Activated naive CD4-positive, alpha-beta T cell treated with Interleukin-2 at 50 U/mL for 16 hours (primary cell): Measurements from ENCODE around the gene DYDC1.
"Not testable (repeated sequence)": the region's sequence is repeated elsewhere in the genome, so short reads cannot be mapped to it uniquely, and the experiment has no call there.

Source experiments
- DNase-seq: peaks from one replicate; pipeline ENCODE4 v3.0.0-alpha.2; 2020

DYDC1 gene

GRCh38 chr10:80333983-80334382, 22.6 kb downstream of the DYDC1 start:
- no peak for DNase-seq

GRCh38 chr10:80324891-80325364, 31.6 kb downstream of the DYDC1 start:
- no peak for DNase-seq

- DNase-seq = no peak
These were observed 32.5 kb downstream of the DYDC1 start for GRCh38 chr10:80324086-80324485.

GRCh38 chr10:80323311-80323710, 33.2 kb downstream of the DYDC1 start:
- no peak for DNase-seq

DNA sequence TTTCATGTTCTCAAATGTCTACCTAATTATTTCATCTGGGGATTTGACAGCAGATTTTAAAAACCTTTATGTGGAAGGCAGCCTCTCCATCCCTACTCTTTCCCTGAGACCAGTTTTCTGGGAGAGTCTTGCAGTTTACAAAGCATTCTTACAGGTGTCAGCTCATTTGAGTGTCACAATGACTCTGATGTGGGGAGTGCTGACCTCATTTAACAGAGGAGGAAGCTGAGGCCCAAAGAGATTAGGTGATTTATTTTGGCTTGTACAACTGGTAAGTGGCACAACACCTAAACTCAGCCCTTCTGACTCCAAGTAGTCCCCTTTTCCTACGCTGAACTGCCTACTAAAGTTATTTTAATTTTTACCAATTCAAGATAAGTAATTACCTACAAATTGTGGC, 33.8 kb downstream of the DYDC1 start:
- no peak for DNase-seq

DNA sequence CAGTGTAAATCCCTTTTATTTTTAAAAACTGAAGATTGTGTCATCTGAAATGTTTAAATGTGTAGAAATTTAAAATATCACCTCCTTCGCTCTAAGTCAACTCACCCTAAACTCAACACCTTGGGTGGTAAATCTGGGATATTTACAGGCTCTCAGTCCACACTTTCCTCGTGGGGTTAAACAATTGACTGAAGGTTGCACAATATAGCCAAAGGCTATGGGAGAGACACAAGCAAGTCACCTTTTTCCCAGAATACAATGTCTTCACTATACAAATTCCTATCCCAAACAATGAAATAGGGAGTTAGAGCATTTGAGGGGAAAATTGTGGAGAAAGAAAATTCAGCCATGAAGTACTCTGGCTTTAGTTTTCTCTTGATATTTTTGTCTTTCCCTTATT, 34.4 kb downstream of the DYDC1 start:
- DNase-seq = no peak

GRCh38 chr10:80321183-80321582, 35.4 kb downstream of the DYDC1 start:
- DNase-seq = no peak

DNA sequence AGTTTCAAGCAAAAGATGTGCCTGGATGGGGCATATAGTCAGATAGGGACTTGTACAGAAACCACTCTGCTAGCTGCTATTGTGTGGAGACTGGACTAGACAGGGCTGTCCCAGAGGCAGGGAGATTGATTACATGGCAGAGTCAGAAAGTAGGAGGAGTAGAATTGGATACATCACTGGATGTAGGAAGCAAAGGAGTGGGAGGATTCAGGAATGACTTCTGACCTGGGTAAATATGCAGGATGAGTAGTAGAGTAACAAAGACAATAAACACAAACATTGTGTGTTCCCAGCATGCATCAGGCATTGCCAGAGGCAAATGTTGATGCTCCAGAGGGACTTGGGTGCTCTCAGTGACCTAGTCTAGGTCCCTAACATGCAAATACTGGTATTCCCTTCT, 36.2 kb downstream of the DYDC1 start:
- DNase-seq = no peak

GRCh38 chr10:80319725-80320290, 36.7 kb downstream of the DYDC1 start:
- no peak for DNase-seq

- DNase-seq = no peak
These were observed 37.2 kb downstream of the DYDC1 start for GRCh38 chr10:80319318-80319717.

DNA sequence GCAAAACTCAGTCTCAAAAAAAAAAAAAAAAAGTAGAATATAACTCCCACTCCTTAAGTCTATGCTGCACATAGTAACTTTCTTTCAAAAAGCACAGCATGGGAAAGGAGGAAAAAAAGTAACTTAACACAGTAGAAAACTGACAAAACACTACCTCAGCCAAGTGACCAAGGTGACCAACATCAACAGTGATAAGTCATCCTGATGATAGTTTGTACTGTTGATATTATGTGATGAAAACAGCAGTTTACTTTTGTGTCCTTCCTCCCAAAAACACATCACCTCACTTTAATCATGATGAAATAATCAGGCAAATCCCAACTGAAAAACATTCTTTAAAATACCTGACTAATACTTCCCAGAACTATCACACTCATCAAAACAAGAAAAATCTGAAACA, 37.8 kb downstream of the DYDC1 start:
- DNase-seq = no peak

DNA sequence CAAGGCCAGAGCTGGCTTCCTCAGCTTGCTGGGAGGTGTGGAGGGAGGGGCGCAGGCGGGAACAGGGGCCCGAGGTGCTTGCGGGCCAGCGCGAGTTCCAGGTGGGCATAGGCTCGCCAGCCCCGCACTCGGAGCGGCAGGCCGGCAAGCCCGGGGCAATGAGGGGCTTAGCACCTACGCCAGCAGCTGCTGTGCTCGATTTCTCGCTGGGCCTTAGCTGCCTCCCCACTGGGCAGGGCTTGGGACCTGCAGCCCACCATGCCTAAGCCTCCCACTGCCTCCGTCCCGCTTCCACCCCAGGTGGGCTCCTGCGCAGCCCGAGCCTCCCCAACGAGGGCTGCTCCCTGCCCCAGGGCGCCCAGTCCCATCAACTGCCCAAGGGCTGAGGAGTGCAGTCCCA, 41.2 kb downstream of the DYDC1 start:
- no peak for DNase-seq

DNA sequence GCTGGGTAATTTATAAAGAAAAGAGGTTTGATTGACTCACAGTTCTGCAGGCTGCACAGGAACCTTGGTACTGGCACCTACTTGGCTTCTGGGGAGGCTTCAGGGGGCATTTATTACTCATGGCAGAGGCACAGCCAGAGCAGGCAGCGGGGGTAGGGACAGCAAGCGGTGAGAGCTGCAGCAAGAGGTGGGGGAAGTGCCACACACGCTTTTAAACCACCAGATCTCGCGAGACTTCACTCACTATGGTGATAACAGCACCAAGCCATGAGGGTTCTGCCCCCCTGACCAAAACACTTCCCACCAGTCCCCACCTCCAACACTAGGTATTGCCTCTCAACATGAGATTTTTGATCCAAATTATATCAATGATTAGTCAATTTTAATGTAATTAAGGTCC, 43.0 kb downstream of the DYDC1 start:
- no peak for DNase-seq

DNA sequence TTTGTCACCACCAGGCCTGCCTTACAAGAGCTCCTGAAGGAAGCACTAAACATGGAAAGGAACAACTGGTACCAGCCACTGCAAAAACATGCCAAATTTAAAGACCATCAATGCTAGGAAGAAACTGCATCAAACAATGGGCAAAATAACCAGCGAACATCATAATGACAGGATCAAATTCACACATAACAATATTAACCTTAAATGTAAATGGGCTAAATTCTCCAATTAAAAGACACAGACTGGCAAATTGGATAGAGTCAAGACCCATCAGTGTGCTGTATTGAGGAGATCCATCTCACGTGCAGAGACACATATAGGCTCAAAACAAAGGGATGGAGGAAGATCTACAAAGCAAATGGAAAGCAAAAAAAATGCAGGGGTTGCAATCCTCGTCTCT, 50.6 kb downstream of the DYDC1 start:
- not testable (repeated sequence) for DNase-seq

DNA sequence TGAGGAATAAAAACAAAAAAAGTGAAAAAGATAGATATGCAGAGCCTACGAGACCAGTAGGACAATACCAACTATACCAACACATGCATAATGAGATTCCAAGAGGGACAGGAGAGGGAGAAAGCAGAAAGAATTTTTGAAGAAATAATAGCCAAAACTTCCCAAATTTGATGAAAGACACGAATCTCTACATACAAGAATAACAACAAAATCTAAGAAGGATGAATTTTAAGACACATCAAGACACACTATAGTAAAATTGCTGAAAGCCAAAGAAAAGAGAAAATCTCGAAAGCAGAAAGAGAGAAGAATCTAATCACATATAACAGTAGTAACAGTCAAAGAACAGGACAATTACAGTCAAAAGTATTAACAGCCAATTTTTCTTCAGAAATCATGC, 59.6 kb downstream of the DYDC1 start:
- DNase-seq = no peak

DNA sequence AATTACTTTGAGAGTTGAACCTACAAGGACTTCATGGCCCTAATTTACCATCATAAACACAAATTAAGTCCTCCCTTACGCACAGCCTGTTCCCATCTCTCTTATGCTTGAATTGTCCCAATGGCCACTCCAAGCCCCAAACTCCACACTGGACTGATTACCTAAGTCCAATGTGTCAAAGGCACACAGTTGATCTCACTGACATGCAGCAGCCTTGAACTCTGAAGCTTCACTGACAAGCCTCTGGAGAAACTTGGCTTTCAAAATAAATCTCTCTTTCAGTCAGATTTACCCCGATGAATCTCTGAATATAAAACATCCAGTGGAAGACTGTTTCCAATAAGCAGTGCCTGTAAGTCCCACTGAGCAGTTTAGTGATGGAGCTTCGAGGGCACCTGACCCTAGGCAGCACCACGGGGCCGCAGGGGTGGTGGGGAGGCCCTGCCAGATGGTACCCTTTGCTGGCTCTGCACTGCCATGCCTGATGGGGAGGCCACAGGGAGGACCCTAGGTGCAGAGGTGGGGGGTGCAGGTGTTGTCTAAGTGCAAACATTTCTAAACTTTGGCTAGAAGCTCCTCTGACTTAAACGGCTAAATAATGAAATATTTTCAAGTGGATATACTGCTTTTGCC, 63.8 kb downstream of the DYDC1 start:
- DNase-seq = no peak

DNA sequence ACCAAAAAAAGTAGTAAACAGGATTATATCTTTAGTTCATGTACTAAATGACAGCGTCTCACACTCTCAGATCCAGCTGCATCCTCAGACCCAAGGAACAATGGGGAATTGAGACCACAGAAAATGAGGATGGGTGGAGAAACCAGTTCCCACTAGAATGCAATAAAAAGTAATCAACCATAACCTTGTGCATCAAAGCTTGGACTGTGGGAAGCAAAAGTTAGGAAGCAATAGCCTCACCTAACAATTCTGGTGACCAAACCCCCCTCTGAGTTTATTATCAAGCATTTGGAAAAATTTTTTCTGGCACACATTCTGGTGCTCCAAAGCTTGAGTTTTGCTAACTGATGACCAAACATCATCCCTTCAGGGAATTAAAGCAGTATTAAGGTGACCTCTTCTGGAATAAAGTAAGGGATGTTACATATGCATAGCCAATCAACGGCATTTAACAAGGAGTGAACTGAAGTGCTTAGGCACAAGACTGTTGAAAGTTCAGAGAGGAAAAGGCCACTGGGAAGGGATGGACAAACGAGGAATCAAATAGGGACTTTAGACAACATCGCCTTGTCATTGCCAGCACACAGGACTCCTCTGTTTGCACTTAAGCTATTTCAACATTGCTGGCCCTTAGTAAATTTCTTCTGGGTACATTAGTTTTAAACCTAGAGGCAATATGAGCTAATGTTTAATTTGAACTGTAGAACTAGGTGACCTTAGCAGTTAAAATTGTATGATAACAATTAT, 65.9 kb downstream of the DYDC1 start:
- DNase-seq = no peak

DNA sequence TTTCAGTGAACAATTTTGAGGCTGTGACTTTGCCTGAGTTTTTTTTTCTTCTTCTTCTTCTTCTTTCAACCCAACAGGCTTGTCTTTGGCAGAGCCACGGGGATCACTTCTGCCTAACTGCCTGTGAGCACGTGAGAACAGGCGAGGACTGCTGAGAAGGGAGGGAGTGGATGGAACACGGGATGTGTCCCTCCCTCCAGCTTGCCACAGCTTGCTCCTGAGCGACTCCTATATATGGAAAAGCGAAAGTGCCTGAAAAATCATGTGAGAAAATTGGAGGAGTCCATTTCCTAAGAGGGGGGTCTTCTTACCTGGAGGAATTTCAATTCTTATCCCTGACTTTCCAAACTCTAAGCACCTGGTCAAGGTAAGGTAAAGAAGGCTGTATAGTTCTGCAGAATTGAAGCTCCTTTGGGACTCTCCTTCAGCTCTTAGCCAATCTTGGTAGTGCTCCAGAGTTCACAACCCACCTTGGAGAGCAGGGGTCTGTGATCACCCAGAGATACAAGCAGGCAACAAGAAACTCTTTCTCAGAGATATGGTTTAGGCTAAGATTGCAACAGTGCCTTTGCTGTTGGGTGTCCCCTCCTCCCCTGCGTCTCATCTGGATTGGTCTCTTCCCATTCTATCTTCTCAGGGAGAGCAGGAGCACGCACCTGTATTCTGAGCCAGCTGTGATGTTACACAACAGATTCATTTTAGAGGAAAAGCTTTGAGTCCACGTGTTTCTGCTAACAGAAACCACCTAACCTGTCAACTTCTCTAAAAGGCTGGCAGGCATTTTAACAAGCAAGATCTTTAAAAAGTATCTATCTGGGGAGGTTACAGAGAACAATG, 66.9 kb downstream of the DYDC1 start, which contains the start of gene MAT1A:
Gene MAT1A, minus strand, starts transcription at position 208 of the 837 bp plus-strand sequence. CDS start 235 bp downstream, outside the sequence.
- no peak for DNase-seq

DNA sequence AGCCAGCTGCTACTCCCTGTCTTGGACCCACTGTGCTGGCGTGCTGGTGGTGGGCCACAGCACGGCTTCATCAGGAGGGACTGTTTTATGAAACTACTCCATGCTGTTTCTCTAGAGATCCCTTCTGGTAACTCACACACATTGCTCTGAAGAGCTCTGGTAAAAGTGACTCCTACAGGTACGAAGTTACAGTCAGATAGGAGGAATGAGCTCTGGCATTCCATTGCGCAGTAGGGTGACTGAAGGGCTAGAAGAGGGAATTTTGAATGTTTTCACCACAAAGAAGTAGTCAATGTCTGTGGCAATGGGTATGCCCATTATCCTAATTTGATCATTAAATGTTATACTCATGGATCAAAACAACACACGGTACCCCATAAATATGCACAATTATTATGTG, 67.7 kb downstream of the DYDC1 start:
- no peak for DNase-seq
